Activated naive CD8-positive, alpha-beta T cell treated with anti-CD3 and anti-CD28 coated beads, Interleukin-2, amount 50 U/mL, for 24 hours (primary cell): ENCODE measurements around the gene TMED6.
"Not testable (repeated sequence)": the region's sequence is repeated elsewhere in the genome, so short reads cannot be mapped to it uniquely, and the experiment has no call there.

ENCODE experiments used
- ATAC-seq: fragments of 150-1000 bp; cut with Tn5 transposase; one replicate; pipeline ENCODE4 v1.10.0; 2021
- DNase-seq: peaks from one replicate; pipeline ENCODE4 v3.0.0; 2021
- H3K27ac Mint-ChIP-seq: one replicate; pipeline ENCODE4 v1.8.0; 2021; ENCODE audit warnings: mild to moderate bottlenecking, mixed read lengths
- H3K27me3 Mint-ChIP-seq: one replicate; pipeline ENCODE4 v1.8.0; 2021; ENCODE audit warnings: mixed read lengths
- H3K36me3 Mint-ChIP-seq: one replicate; pipeline ENCODE4 v1.8.0; 2021; ENCODE audit warnings: low read depth, mixed read lengths
- H3K4me1 Mint-ChIP-seq: one replicate; pipeline ENCODE4 v1.8.0; 2021; ENCODE audit warnings: mixed read lengths
- H3K4me3 Mint-ChIP-seq: one replicate; pipeline ENCODE4 v1.8.0; 2021; ENCODE audit warnings: mild to moderate bottlenecking, moderate library complexity, mixed read lengths
- H3K9me3 Mint-ChIP-seq: one replicate; pipeline ENCODE4 v1.8.0; 2021; ENCODE audit warnings: mixed read lengths

The TMED6 gene

GRCh38 chr16:69309316-69309715 lies 42.3 kb downstream of the TMED6 start:
- Mint-ChIP-seq H3K27ac (no peak overlapping the region), H3K4me3 (no peak overlapping the region), H3K36me3 (peaks cover 6% of the 10 kb centered on the region), H3K4me1 (peaks cover 26% of the 10 kb centered on the region), H3K27me3 (no peaks in the 10 kb centered on the region), H3K9me3 (no peaks in the 10 kb centered on the region)
- ATAC-seq: no peak
- DNase-seq: no peak

- no peaks in the 10 kb centered on the region for H3K27me3 Mint-ChIP-seq
Observed at GRCh38 chr16:69307856-69308255, 43.7 kb downstream of the TMED6 start.

GRCh38 chr16:69307091-69307490 lies 44.5 kb downstream of the TMED6 start:
- no peak for DNase-seq
- H3K4me3 Mint-ChIP-seq: no peak overlapping the region
- no peaks in the 10 kb centered on the region for H3K9me3 Mint-ChIP-seq
- no peak overlapping the region for H3K27ac Mint-ChIP-seq
- no peak for ATAC-seq
- H3K4me1 Mint-ChIP-seq: peaks cover 10% of the 10 kb centered on the region
- no peaks in the 10 kb centered on the region for H3K27me3 Mint-ChIP-seq
- peaks cover 1% of the 10 kb centered on the region for H3K36me3 Mint-ChIP-seq

More at GRCh38 chr16:69307856-69308255, 43.7 kb downstream of the TMED6 start:
- no peaks in the 10 kb centered on the region for H3K36me3 Mint-ChIP-seq
- H3K4me3 Mint-ChIP-seq: no peak overlapping the region
- H3K4me1 Mint-ChIP-seq: peaks cover 13% of the 10 kb centered on the region
- H3K9me3 Mint-ChIP-seq: no peaks in the 10 kb centered on the region
- no peak overlapping the region for H3K27ac Mint-ChIP-seq
- ATAC-seq (no peak), DNase-seq (no peak)

GRCh38 chr16:69306031-69306430 lies 45.6 kb downstream of the TMED6 start:
- no peak for ATAC-seq
- H3K36me3 Mint-ChIP-seq: peaks cover 1% of the 10 kb centered on the region
- no peak overlapping the region for H3K27ac Mint-ChIP-seq
- no peaks in the 10 kb centered on the region for H3K9me3 Mint-ChIP-seq
- no peaks in the 10 kb centered on the region for H3K27me3 Mint-ChIP-seq
- DNase-seq: no peak
- no peak overlapping the region for H3K4me3 Mint-ChIP-seq
- H3K4me1 Mint-ChIP-seq: peaks cover 7% of the 10 kb centered on the region

GRCh38 chr16:69302301-69302700 lies 49.3 kb downstream of the TMED6 start:
- no peak for DNase-seq
- Mint-ChIP-seq H3K27me3 (no peaks in the 10 kb centered on the region), H3K27ac (no peak overlapping the region), H3K9me3 (no peaks in the 10 kb centered on the region), H3K36me3 (peaks cover 1% of the 10 kb centered on the region), H3K4me3 (no peak overlapping the region), H3K4me1 (no peaks in the 10 kb centered on the region)
- no peak for ATAC-seq

- H3K4me1 Mint-ChIP-seq: no peaks in the 10 kb centered on the region
- no peak overlapping the region for H3K4me3 Mint-ChIP-seq
- H3K27ac Mint-ChIP-seq: no peak overlapping the region
- peaks cover 1% of the 10 kb centered on the region for H3K36me3 Mint-ChIP-seq
- H3K27me3 Mint-ChIP-seq: no peaks in the 10 kb centered on the region
- DNase-seq (no peak), ATAC-seq (no peak)
- no peaks in the 10 kb centered on the region for H3K9me3 Mint-ChIP-seq
Observed at GRCh38 chr16:69301861-69302260, 49.7 kb downstream of the TMED6 start.

- ATAC-seq: no peak
- no peaks in the 10 kb centered on the region for H3K27me3 Mint-ChIP-seq
- H3K4me3 Mint-ChIP-seq: no peak overlapping the region
- H3K9me3 Mint-ChIP-seq: no peaks in the 10 kb centered on the region
- peaks cover 1% of the 10 kb centered on the region for H3K36me3 Mint-ChIP-seq
- DNase-seq: no peak
- H3K27ac Mint-ChIP-seq: no peak overlapping the region
- H3K4me1 Mint-ChIP-seq: no peaks in the 10 kb centered on the region
Observed at GRCh38 chr16:69301187-69301586, 50.4 kb downstream of the TMED6 start.

- Mint-ChIP-seq H3K4me3 (no peak overlapping the region), H3K9me3 (no peaks in the 10 kb centered on the region), H3K27me3 (no peaks in the 10 kb centered on the region), H3K27ac (no peak overlapping the region), H3K36me3 (peaks cover 1% of the 10 kb centered on the region), H3K4me1 (peaks cover 4% of the 10 kb centered on the region)
- no peak for DNase-seq
- ATAC-seq: no peak
Observed at GRCh38 chr16:69298261-69298660, 53.3 kb downstream of the TMED6 start.

- H3K36me3 Mint-ChIP-seq, DNase-seq, H3K9me3 Mint-ChIP-seq, ATAC-seq, H3K4me1 Mint-ChIP-seq, H3K4me3 Mint-ChIP-seq, H3K27ac Mint-ChIP-seq, H3K27me3 Mint-ChIP-seq: not testable (repeated sequence)
Observed at GRCh38 chr16:69296771-69297170, 54.8 kb downstream of the TMED6 start.

- Mint-ChIP-seq H3K4me1 (peaks cover 5% of the 10 kb centered on the region), H3K27ac (no peak overlapping the region), H3K9me3 (no peaks in the 10 kb centered on the region), H3K36me3 (no peaks in the 10 kb centered on the region), H3K4me3 (no peak overlapping the region), H3K27me3 (no peaks in the 10 kb centered on the region)
- ATAC-seq: no peak
- no peak for DNase-seq
Observed at GRCh38 chr16:69294051-69294450, 57.5 kb downstream of the TMED6 start.

- Mint-ChIP-seq H3K36me3 (no peaks in the 10 kb centered on the region), H3K4me3 (no peak overlapping the region), H3K4me1 (peaks cover 5% of the 10 kb centered on the region), H3K27ac (no peak overlapping the region), H3K27me3 (no peaks in the 10 kb centered on the region), H3K9me3 (no peaks in the 10 kb centered on the region)
- no peak for DNase-seq
- ATAC-seq: no peak
Observed at GRCh38 chr16:69293401-69293800, 58.2 kb downstream of the TMED6 start.
